PC-3 (cell line): ENCODE results near the gene ZNF407. TPM values are rescaled to one million over a fixed set of nuclear protein-coding genes. Genes with fewer than 3 reads are reported as not detected.
A peak's percentile ranks its signal among the peaks of the same experiment; 100 is the strongest.

Source experiments
- ATAC-seq: fragments of 200-7000 bp; cut with Tn5 transposase; 2 replicates; pipeline ENCODE4 v1.9.1; 2020; ENCODE audit warnings: mild to moderate bottlenecking, moderate library complexity
- BruUV-seq: library from RNA; stranded (reverse); fragments of 400-500 nt; replicated peaks from 2 replicates; lab custom pipeline; 2021; lab: Mats Ljungman, UMichigan
- CTCF ChIA-PET: fragments of 300-600 bp; sonication (Branson Sonifier 250); formaldehyde crosslinking; loops from one replicate; lab custom pipeline; 2022; ENCODE audit warnings: antibody characterized with exemption; lab: Charles Lee
- POLR2A ChIA-PET: fragments of 300-600 bp; sonication (Branson Sonifier 250); formaldehyde crosslinking; loops from one replicate; lab custom pipeline; 2022; ENCODE audit warnings: antibody characterized with exemption; ENCODE audit not compliant: unreplicated experiment; lab: Charles Lee
- DNase-seq: peaks from one replicate; pipeline ENCODE4 v3.0.0-alpha.2; 2015
- H2AFZ ChIP-seq: fragments of 300-600 bp; sonication (generic); 2 replicates; pipeline ENCODE4 v1.6.0; 2016; ENCODE audit warnings: antibody characterized with exemption, low read length
- H3F3A ChIP-seq: fragments of 300-600 bp; sonication (generic); one replicate; pipeline ENCODE4 v1.6.0; 2017; ENCODE audit warnings: antibody characterized with exemption, low read length, control low read depth, mild to moderate bottlenecking; ENCODE audit not compliant: unreplicated experiment
- H3K27ac ChIP-seq: fragments of 300-600 bp; sonication (generic); 2 replicates; pipeline ENCODE4 v1.5.1; 2016; ENCODE audit warnings: mild to moderate bottlenecking, low read length
- H3K27me3 ChIP-seq: fragments of 300-600 bp; sonication (generic); 2 replicates; pipeline ENCODE4 v1.6.1; 2016; ENCODE audit warnings: low read length, mixed read lengths
- H3K36me3 ChIP-seq: fragments of 300-600 bp; sonication (generic); 2 replicates; pipeline ENCODE4 v1.6.1; 2016; ENCODE audit warnings: low read depth, mixed run types, low read length, mixed read lengths
- H3K4me1 ChIP-seq: fragments of 300-600 bp; sonication (generic); 2 replicates; pipeline ENCODE4 v1.5.1; 2016; ENCODE audit warnings: low read length; ENCODE audit not compliant: insufficient read depth
- H3K4me2 ChIP-seq: fragments of 300-600 bp; sonication (generic); 2 replicates; pipeline ENCODE4 v1.6.0; 2016; ENCODE audit warnings: low read length
- H3K4me3 ChIP-seq: fragments of 300-600 bp; sonication (generic); 2 replicates; pipeline ENCODE4 v1.5.1; 2016; ENCODE audit warnings: mild to moderate bottlenecking, low read length, mixed read lengths
- H3K79me2 ChIP-seq: fragments of 300-600 bp; sonication (generic); 2 replicates; pipeline ENCODE4 v1.6.1; 2017; ENCODE audit warnings: low read length, mixed read lengths
- H3K9ac ChIP-seq: fragments of 300-600 bp; sonication (generic); 2 replicates; pipeline ENCODE4 v1.6.0; 2016; ENCODE audit warnings: mild to moderate bottlenecking, low read length
- H3K9me2 ChIP-seq: fragments of 300-600 bp; sonication (generic); replicated peaks from 2 replicates; pipeline ENCODE4 v1.6.1; 2016; ENCODE audit warnings: mixed run types, low read length, mixed read lengths
- H3K9me3 ChIP-seq: fragments of 300-600 bp; sonication (generic); 2 replicates; pipeline ENCODE4 v1.6.1; 2016; ENCODE audit warnings: low read length, mixed read lengths
- H4K20me1 ChIP-seq: fragments of 300-600 bp; sonication (generic); 2 replicates; pipeline ENCODE4 v1.6.1; 2016; ENCODE audit warnings: low read length, mixed read lengths
- CTCF ChIP-seq: fragments of 300-600 bp; sonication (generic); conservative IDR thresholded peaks from 2 replicates; pipeline ENCODE4 v1.5.1; 2017; ENCODE audit warnings: antibody characterized with exemption, low read depth, mild to moderate bottlenecking, low read length
- EZH2 ChIP-seq: fragments of 300-600 bp; sonication (generic); IDR thresholded peaks from one replicate; pipeline ENCODE4 v1.6.1; 2017; ENCODE audit warnings: antibody characterized with exemption, mild to moderate bottlenecking, low read length; ENCODE audit not compliant: unreplicated experiment
- EZH2phosphoT487 ChIP-seq: fragments of 300-600 bp; sonication (generic); IDR thresholded peaks from 2 replicates; pipeline ENCODE4 v1.6.1; 2018; ENCODE audit warnings: mild to moderate bottlenecking, antibody characterized with exemption, low read length, borderline replicate concordance
- intact Hi-C: fragments of 100-400 bp; cut with micrococcal nuclease; formaldehyde crosslinking; loops from 2 replicates; pipeline ENCODE4 v1.9.0; 2023
- total RNA-seq: library from RNA; depleted of rRNA; stranded (reverse); fragments of >200 nt; gene quantifications from 2 replicates; pipeline ENCODE4 v1.2.3, GENCODE V29; 2014

Gene ZNF407
- total RNA-seq, 1 experiment from 2014 or later = 9.3 TPM

- DNase-seq = no peak
- peaks cover 14% of the 10 kb centered on the region for H3K4me1 ChIP-seq
- TF ChIP-seq EZH2phosphoT487 (no peak), CTCF (no peak), EZH2 (no peak)
- intact Hi-C loops = no loop called here
- ATAC-seq = no peak
- no TSS peak for BruUV-seq
- POLR2A ChIA-PET = no interaction called here
- H4K20me1 ChIP-seq = no peaks in the 10 kb centered on the region
- no peak overlapping the region for H3K9ac ChIP-seq
- no peak overlapping the region for H3K4me2 ChIP-seq
- no peaks in the 10 kb centered on the region for H3K79me2 ChIP-seq
- H3K27ac ChIP-seq = no peak overlapping the region
- H3K27me3 ChIP-seq = no peaks in the 10 kb centered on the region
- no peaks in the 10 kb centered on the region for H3K9me3 ChIP-seq
- no peak overlapping the region for H3K4me3 ChIP-seq
- H2AFZ ChIP-seq = no peak overlapping the region
- no peaks in the 10 kb centered on the region for H3F3A ChIP-seq
- H3K9me2 ChIP-seq = no peaks in the 10 kb centered on the region
- no peaks in the 10 kb centered on the region for H3K36me3 ChIP-seq
- CTCF ChIA-PET = no interaction called here
These were observed 130.9 kb downstream of the ZNF407 start for GRCh38 chr18:74728586-74728985.

- peaks cover 14% of the 10 kb centered on the region for H3K4me1 ChIP-seq
- ChIA-PET CTCF (no interaction called here), POLR2A (interaction anchor here (0.6 kb wide), 1 partner anchor 47 kb away, joined by 4 read pairs; no protein-coding TSS in a partner anchor)
- H4K20me1 ChIP-seq = no peaks in the 10 kb centered on the region
- H2AFZ ChIP-seq = peak overlapping the region; percentile 30; the same call in 1 of the 2 replicates
- no peak for TF ChIP-seq EZH2
- no peak for TF ChIP-seq EZH2phosphoT487
- no peak for TF ChIP-seq CTCF
- peak; percentile 79 for DNase-seq
- no peaks in the 10 kb centered on the region for H3K36me3 ChIP-seq
- no peak overlapping the region for H3K27ac ChIP-seq
- peak overlapping the region; percentile 68 for H3K4me2 ChIP-seq
- no TSS peak for BruUV-seq
- no peaks in the 10 kb centered on the region for H3K79me2 ChIP-seq
- no peak overlapping the region for H3K9ac ChIP-seq
- H3K4me3 ChIP-seq = no peak overlapping the region
- peak; percentile 79 for ATAC-seq
- H3K27me3 ChIP-seq = no peaks in the 10 kb centered on the region
- H3F3A ChIP-seq = no peaks in the 10 kb centered on the region
- intact Hi-C loops = no loop called here
- H3K9me3 ChIP-seq = no peaks in the 10 kb centered on the region
- no peaks in the 10 kb centered on the region for H3K9me2 ChIP-seq
These were observed 133.4 kb downstream of the ZNF407 start for GRCh38 chr18:74731097-74731496.

- Histone ChIP-seq H2AFZ (no peak overlapping the region), H4K20me1 (no peaks in the 10 kb centered on the region), H3K4me1 (peaks cover 14% of the 10 kb centered on the region), H3K4me2 (no peak overlapping the region), H3K4me3 (no peak overlapping the region), H3K9me2 (no peaks in the 10 kb centered on the region), H3F3A (no peaks in the 10 kb centered on the region), H3K27me3 (no peaks in the 10 kb centered on the region), H3K9me3 (no peaks in the 10 kb centered on the region), H3K79me2 (no peaks in the 10 kb centered on the region), H3K27ac (no peak overlapping the region), H3K9ac (no peak overlapping the region), H3K36me3 (no peaks in the 10 kb centered on the region)
- ChIA-PET CTCF (no interaction called here), POLR2A (no interaction called here)
- no peak for DNase-seq
- no TSS peak for BruUV-seq
- no peak for TF ChIP-seq EZH2
- no peak for TF ChIP-seq CTCF
- no peak for TF ChIP-seq EZH2phosphoT487
- no peak for ATAC-seq
- intact Hi-C loops = no loop called here
These were observed 134.7 kb downstream of the ZNF407 start for GRCh38 chr18:74732380-74732779.
